GM19463 (cell line): ENCODE data around the gene TIGD6.
"Not testable (repeated sequence)": the region's sequence is repeated elsewhere in the genome, so short reads cannot be mapped to it uniquely, and the experiment has no call there.

Source experiments
- ATAC-seq: cut with Tn5 transposase; IDR thresholded peaks from one replicate; pipeline ENCODE4 v1.9.1; 2021; ENCODE audit warnings: mild to moderate bottlenecking, moderate library complexity; ENCODE audit not compliant: unreplicated experiment

TIGD6 gene

DNA sequence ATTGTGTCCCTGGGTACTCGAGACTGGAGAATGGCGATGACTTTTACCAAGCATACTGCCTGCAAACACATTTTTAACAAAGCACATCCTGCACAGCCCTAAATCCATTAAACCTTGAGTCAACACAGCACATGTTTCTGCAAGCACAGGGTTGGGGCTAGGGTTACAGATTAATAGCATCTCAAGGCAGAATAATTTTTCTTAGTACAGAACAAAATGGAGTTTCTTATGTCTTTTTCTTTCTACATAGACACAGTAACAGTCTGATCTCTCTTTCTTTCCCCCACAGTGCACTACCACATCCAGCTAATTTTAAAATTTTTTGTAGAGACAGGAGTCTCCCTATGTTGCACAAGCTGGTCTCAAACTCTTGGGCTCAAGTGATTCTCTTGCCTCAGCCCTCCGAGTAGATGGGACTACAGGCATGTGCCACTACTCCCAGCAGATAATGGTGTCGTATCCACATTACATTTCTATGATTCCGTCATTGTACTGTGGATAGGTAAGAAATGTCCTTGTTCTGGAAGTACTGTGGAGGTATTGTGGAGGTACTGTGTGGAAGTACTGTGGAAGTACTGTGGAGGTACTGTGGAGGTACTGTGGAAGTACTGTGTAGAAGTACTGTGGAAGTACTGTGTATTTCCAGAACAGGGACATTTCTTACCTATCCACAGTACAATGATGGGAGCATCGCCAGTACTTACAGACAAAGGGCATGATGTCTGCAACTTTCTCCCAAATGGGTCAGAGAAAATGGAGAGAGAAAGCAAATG is 57.1 kb downstream of the TIGD6 start:
- not testable (repeated sequence) for ATAC-seq
